ENCODE data around the gene C10orf53.
"Not testable (repeated sequence)": the region's sequence is repeated elsewhere in the genome, so short reads cannot be mapped to it uniquely, and the experiment has no call there.

Gene C10orf53

GRCh38 chr10:49666685-49667084 is 12.8 kb upstream of the C10orf53 start:
- no peak overlapping the region for H3K4me3 ChIP-seq (ENCODE audit: control insufficient read depth, low read depth, low read length)
- DNase-seq (ENCODE audit: low read depth): no peak
- TF ChIP-seq, protein P1, sequence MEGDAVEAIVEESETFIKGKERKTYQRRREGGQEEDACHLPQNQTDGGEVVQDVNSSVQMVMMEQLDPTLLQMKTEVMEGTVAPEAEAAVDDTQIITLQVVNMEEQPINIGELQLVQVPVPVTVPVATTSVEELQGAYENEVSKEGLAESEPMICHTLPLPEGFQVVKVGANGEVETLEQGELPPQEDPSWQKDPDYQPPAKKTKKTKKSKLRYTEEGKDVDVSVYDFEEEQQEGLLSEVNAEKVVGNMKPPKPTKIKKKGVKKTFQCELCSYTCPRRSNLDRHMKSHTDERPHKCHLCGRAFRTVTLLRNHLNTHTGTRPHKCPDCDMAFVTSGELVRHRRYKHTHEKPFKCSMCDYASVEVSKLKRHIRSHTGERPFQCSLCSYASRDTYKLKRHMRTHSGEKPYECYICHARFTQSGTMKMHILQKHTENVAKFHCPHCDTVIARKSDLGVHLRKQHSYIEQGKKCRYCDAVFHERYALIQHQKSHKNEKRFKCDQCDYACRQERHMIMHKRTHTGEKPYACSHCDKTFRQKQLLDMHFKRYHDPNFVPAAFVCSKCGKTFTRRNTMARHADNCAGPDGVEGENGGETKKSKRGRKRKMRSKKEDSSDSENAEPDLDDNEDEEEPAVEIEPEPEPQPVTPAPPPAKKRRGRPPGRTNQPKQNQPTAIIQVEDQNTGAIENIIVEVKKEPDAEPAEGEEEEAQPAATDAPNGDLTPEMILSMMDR (IDR thresholded peaks at IDR 0.05; ENCODE audit: control insufficient read depth, insufficient read depth, low read depth, low read length, missing control alignments): no peak

- no peak for DNase-seq (ENCODE audit: low read depth)
- TF ChIP-seq, protein P1 (IDR thresholded peaks at IDR 0.05; ENCODE audit: control insufficient read depth, insufficient read depth, low read depth, low read length, missing control alignments): no peak
- H3K4me3 ChIP-seq (ENCODE audit: control insufficient read depth, low read depth, low read length): no peak overlapping the region
Measured at GRCh38 chr10:49667991-49668390, 11.5 kb upstream of the C10orf53 start.

DNA sequence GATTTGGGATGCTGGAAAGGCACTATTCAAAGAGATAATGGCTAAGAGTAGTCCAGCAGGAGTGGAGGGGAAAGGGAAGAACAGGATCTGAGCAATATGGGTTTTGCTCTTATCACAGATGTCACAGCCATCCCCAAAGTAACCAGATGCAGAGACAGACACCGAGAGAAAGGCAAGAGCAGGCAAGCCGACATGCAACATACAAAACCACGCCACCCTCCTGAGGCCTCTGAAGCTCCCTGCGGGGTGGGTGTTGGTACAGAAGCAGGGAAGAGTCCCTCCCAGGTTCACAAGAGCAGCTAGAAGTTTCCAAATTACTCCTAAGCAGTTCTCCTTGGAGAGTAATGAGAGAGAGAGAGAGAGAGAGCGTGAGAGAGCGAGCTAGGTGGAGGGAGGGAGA is 10.8 kb upstream of the C10orf53 start:
- no peak for DNase-seq (ENCODE audit: low read depth)
- TF ChIP-seq, protein P1 (IDR thresholded peaks at IDR 0.05; ENCODE audit: control insufficient read depth, insufficient read depth, low read depth, low read length, missing control alignments): no peak
- no peak overlapping the region for H3K4me3 ChIP-seq (ENCODE audit: control insufficient read depth, low read depth, low read length)

GRCh38 chr10:49678827-49679479 is 498 bp upstream of the C10orf53 start:
- no peak for DNase-seq (ENCODE audit: low read depth)
- TF ChIP-seq, protein P1 (IDR thresholded peaks at IDR 0.05; ENCODE audit: control insufficient read depth, insufficient read depth, low read depth, low read length, missing control alignments): no peak
- H3K4me3 ChIP-seq (ENCODE audit: control insufficient read depth, low read depth, low read length): no peak overlapping the region

DNA sequence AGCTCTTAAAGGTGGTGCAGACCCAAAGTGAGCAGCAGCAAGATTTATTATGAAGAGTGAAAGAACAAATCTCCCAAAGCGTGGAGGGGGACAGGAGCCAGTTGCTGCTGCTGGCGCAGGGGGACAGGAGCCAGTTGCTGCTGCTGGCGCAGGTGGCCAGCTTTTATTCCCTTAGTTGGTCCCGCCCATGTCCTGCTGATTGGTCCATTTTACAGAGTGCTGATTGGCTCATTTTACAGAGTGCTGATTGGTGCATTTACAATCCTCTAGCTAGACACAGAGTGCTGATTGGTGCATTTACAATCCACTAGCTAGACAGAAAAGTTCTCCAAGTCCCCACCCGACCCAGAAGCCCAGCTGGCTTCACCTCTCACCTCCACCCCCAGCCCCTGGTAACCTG is 3.0 kb downstream of the C10orf53 start:
- DNase-seq (ENCODE audit: low read depth); H3K4me3 ChIP-seq (ENCODE audit: control insufficient read depth, low read depth, low read length): not testable (repeated sequence)

DNA sequence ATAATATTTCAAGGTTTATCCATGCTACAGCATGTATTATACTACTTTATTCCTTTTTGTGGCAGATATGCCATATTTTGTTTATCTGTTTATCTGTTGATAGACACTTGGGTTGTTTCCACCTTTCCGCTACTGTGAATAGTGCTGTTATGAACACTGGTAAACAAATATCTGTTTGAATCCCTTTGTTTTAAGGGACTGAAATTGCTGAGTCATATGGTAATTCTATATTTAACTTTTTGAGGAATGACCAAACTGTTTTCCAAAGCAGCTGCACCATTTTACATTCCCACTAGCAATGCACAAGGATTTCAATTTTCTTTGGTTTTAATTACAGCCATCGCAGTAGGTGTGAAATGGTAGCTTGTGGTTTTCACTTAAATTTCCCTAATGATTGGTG is 3.4 kb downstream of the C10orf53 start:
- no peak overlapping the region for H3K4me3 ChIP-seq (ENCODE audit: control insufficient read depth, low read depth, low read length)
- no peak for DNase-seq (ENCODE audit: low read depth)
- TF ChIP-seq, protein P1 (IDR thresholded peaks at IDR 0.05; ENCODE audit: control insufficient read depth, insufficient read depth, low read depth, low read length, missing control alignments): no peak

DNA sequence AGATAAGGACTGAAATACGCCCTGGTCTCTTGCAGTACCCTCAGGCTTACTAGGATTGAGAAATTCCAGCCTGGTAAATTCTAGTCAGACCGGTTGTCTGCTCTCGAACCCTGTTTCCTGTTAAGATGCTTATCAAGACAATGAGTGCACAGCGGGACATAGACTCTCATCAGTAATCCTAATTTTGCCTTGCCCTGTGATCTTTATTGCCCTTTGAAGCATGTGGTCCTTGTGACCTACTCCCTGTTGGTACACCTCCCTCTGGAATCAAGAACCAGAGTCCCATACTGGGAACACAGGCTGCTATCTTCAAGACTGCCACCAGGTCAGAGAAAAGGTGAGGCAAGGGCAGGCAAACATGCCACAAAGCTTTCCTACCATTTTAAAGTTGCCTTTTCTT is 7.2 kb downstream of the C10orf53 start:
- DNase-seq (ENCODE audit: low read depth): no peak
- TF ChIP-seq, protein P1 (IDR thresholded peaks at IDR 0.05; ENCODE audit: control insufficient read depth, insufficient read depth, low read depth, low read length, missing control alignments): no peak
- H3K4me3 ChIP-seq (ENCODE audit: control insufficient read depth, low read depth, low read length): no peak overlapping the region

Measured in AG09309 (cell line).